Epithelial cell of esophagus (primary cell): ENCODE data around the gene RBBP5.

ENCODE experiments used
- DNase-seq: peaks from one replicate; pipeline ENCODE4 v3.0.0; 2010; ENCODE audit warnings: low read depth
- H3K4me3 ChIP-seq: 2 replicates; pipeline ENCODE4 v1.5.1; 2011; ENCODE audit warnings: mild to moderate bottlenecking, low read length, control low read depth
- TF ChIP-seq, protein P1 (sequence below): IDR thresholded peaks from 2 replicates; pipeline ENCODE4 v1.5.1; 2011; ENCODE audit warnings: low read depth, mild to moderate bottlenecking, low read length, control low read depth, inconsistent platforms; ENCODE audit not compliant: insufficient read depth; ENCODE audit errors: missing control alignments

Gene RBBP5

GRCh38 chr1:205109711-205110110, 12.1 kb downstream of the RBBP5 start:
- TF ChIP-seq, protein P1, sequence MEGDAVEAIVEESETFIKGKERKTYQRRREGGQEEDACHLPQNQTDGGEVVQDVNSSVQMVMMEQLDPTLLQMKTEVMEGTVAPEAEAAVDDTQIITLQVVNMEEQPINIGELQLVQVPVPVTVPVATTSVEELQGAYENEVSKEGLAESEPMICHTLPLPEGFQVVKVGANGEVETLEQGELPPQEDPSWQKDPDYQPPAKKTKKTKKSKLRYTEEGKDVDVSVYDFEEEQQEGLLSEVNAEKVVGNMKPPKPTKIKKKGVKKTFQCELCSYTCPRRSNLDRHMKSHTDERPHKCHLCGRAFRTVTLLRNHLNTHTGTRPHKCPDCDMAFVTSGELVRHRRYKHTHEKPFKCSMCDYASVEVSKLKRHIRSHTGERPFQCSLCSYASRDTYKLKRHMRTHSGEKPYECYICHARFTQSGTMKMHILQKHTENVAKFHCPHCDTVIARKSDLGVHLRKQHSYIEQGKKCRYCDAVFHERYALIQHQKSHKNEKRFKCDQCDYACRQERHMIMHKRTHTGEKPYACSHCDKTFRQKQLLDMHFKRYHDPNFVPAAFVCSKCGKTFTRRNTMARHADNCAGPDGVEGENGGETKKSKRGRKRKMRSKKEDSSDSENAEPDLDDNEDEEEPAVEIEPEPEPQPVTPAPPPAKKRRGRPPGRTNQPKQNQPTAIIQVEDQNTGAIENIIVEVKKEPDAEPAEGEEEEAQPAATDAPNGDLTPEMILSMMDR: no peak
- DNase-seq: no peak
- no peak overlapping the region for H3K4me3 ChIP-seq

- DNase-seq: no peak
- H3K4me3 ChIP-seq: no peak overlapping the region
- TF ChIP-seq, protein P1: no peak
These were observed 12.5 kb downstream of the RBBP5 start for GRCh38 chr1:205109269-205109668.

DNA sequence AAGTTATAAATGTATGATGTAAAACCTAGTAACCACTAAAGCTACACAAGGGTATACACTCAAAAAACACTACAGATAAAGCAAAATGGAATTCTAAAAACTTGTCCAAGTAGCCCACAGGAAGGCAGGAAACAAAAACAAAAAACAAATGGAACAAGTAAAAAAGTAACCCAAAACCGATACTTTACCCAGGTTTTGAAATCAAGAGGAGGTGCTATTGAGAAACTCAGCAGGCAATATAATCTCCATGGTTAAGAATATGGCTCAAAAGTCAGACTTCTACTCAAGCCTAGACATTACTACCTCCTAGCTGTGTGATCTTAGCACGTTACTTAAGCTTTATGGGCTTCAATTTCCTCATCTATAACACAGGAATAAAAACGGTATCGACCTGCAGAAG, 13.3 kb downstream of the RBBP5 start:
- TF ChIP-seq, protein P1: no peak
- DNase-seq: no peak

DNA sequence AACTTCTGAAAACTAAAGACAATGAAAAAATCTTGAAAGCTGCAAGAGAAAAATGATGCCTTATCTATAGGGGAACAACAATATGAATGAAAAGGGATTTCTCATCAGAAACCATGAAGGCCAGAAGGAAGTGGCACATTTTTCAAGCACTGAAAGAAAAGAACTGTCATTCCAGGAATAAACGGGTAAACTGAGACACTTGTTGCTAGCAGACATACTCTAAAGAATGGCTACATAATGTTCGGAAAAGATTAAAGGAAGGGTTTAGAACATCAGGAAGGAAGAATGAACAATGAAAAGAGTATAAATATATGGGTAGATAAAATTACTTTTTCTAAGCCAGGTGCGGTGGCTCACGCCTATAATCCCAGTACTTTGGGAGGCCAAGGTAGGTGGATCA, 14.5 kb downstream of the RBBP5 start:
- no peak for DNase-seq
- no peak overlapping the region for H3K4me3 ChIP-seq
- TF ChIP-seq, protein P1: no peak

More for the DNA sequence above, 13.3 kb downstream of the RBBP5 start:
- H3K4me3 ChIP-seq: no peak overlapping the region

DNA sequence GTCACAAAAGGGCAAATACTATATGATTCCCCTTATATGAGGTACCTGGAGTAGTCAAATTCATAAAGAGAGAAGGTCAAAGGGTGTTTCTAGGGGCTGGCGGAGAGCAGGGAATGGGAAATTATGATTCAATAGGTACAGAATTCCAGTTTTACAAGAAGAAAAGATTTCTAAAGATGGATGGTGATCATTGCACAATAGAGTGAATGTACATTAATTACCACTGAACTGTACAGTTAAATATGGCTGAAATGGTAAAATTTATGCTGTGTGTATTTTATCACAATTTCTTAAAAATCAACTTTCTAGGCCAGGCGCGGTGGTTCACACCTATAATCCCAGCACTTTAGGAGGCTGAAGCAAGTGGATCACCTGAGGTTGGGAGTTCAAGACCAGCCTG, 19.4 kb downstream of the RBBP5 start:
- H3K4me3 ChIP-seq: no peak overlapping the region
- DNase-seq: no peak
- TF ChIP-seq, protein P1: no peak

DNA sequence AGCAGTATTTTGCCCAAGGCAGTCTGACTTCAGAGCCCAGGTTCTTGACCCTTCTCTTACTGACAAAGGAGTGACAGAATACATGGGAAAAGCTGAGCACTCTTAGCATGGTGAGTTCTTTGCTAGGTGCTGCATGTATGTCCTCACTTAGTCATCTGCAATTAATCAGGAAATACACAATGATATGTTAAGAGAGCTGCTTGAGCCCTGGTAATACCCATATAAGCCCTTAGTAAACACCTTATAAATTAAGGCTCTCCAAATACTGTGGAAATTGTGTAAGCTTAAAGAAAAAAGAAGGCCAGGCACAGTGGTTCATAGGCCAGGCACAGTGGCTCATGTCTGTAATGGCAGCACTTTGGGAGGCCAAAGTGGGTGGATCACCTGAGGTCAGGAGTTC, 23.5 kb downstream of the RBBP5 start:
- DNase-seq: no peak
- no peak overlapping the region for H3K4me3 ChIP-seq
- TF ChIP-seq, protein P1: no peak

DNA sequence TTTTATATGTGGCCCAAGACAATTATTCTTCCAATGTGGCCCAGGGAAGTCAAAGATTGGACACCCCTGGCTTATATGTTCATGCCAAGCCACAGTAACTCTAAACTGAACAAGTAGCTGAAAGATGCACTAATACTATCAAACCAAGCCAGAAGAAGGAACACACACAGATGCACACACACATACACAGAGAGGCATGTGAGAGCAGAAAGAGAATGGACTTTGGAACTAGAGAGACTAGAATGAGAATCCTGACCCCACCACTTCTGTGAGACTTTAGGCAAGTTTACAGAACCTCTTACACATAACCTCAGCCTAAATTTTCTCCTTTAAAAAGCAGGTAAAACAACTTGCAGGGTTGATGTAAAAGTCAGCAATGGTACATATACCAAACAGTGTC, 26.4 kb downstream of the RBBP5 start:
- DNase-seq: no peak
- TF ChIP-seq, protein P1: no peak
- no peak overlapping the region for H3K4me3 ChIP-seq
